GM19193 (cell line): ENCODE results near the gene PEAK1.

ENCODE experiments used
- POLR2A ChIP-seq: IDR thresholded peaks from 4 replicates; pipeline ENCODE4 v1.6.1; 2011; ENCODE audit not compliant: insufficient read depth, insufficient read length; ENCODE audit errors: extremely low read depth

PEAK1 gene

GRCh38 chr15:77419836-77420609 lies at the start of gene PEAK1:
TSS of gene PEAK1 (minus strand) at chr15:77420104. CDS start at chr15:77181926, 238,178 bp downstream.
- TF ChIP-seq POLR2A: peak; percentile 71

GRCh38 chr15:77468896-77469295 lies 49.0 kb upstream of the PEAK1 start:
- no peak for TF ChIP-seq POLR2A

- TF ChIP-seq POLR2A: no peak
These were observed 46.6 kb upstream of the PEAK1 start for GRCh38 chr15:77466521-77466920.

- no peak for TF ChIP-seq POLR2A
These were observed 44.4 kb upstream of the PEAK1 start for GRCh38 chr15:77464129-77464865.

- no peak for TF ChIP-seq POLR2A
These were observed 41.6 kb upstream of the PEAK1 start for GRCh38 chr15:77461486-77461885.

- TF ChIP-seq POLR2A: no peak
These were observed 39.1 kb upstream of the PEAK1 start for GRCh38 chr15:77459031-77459430.

- no peak for TF ChIP-seq POLR2A
These were observed 38.0 kb upstream of the PEAK1 start for GRCh38 chr15:77457905-77458265.

- TF ChIP-seq POLR2A: no peak
These were observed 37.4 kb upstream of the PEAK1 start for GRCh38 chr15:77457191-77457904.

- TF ChIP-seq POLR2A: no peak
These were observed 36.8 kb upstream of the PEAK1 start for GRCh38 chr15:77456746-77457145.

GRCh38 chr15:77455696-77456321 lies 35.9 kb upstream of the PEAK1 start:
- no peak for TF ChIP-seq POLR2A

- TF ChIP-seq POLR2A: no peak
These were observed 35.0 kb upstream of the PEAK1 start for GRCh38 chr15:77454951-77455350.

- no peak for TF ChIP-seq POLR2A
These were observed 34.4 kb upstream of the PEAK1 start for GRCh38 chr15:77454265-77454664.

- TF ChIP-seq POLR2A: no peak
These were observed 27.0 kb upstream of the PEAK1 start for GRCh38 chr15:77446840-77447390.

- TF ChIP-seq POLR2A: no peak
These were observed 20.6 kb upstream of the PEAK1 start for GRCh38 chr15:77440378-77440999.

GRCh38 chr15:77437264-77437663 lies 17.4 kb upstream of the PEAK1 start:
- TF ChIP-seq POLR2A: no peak

GRCh38 chr15:77436822-77437221 lies 16.9 kb upstream of the PEAK1 start:
- TF ChIP-seq POLR2A: no peak
